NCI-H226 (cell line): Measurements from ENCODE around the gene CDH4.

Experiments used
- DNase-seq: peaks from one replicate; pipeline ENCODE4 v3.0.0-alpha.2; 2015

Gene CDH4

DNA sequence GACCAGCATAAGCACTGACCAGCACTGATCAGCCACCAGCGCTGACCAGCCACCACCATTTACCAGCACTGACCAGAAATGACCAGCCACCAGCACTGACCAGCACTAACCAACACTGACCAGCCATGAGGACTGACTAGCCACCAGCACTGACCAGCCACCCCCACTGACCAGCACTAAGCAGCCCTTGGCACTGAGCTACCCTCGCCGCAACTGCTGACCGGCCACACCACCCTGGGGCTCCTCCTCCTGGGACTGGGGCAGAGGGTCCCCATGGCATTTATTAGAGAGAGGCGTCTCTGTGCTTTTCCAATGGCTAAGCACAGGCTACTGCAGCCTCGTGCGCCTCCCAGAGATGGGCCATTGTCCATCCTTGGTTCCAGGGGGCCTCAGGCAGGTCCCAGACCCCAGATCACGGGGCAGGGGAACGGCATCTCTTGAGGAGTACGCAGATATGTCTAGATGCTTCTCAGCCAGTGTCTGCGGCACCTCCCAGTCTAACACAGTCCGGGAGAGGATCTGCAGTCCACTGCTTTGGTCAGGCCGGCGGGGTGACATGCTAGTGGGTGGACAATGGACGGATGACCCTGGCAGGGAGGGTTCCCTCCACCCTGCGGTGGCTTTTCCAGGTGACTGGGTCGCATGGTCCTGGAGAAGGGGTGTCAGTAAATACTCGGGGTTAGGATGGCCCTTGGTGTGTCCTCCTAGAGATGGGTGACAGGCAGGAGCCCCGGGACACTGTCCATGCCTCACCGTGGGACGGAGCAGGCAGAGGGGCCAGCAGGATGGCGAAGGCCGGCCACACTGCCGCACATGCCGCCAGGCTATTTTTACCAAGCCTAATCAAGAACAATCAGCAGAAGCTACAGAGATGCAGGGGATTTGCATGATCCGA, 645.6 kb downstream of the CDH4 start:
- DNase-seq, result no peak

- no peak for DNase-seq
Observed at GRCh38 chr20:61898405-61898804, 646.3 kb downstream of the CDH4 start.

DNA sequence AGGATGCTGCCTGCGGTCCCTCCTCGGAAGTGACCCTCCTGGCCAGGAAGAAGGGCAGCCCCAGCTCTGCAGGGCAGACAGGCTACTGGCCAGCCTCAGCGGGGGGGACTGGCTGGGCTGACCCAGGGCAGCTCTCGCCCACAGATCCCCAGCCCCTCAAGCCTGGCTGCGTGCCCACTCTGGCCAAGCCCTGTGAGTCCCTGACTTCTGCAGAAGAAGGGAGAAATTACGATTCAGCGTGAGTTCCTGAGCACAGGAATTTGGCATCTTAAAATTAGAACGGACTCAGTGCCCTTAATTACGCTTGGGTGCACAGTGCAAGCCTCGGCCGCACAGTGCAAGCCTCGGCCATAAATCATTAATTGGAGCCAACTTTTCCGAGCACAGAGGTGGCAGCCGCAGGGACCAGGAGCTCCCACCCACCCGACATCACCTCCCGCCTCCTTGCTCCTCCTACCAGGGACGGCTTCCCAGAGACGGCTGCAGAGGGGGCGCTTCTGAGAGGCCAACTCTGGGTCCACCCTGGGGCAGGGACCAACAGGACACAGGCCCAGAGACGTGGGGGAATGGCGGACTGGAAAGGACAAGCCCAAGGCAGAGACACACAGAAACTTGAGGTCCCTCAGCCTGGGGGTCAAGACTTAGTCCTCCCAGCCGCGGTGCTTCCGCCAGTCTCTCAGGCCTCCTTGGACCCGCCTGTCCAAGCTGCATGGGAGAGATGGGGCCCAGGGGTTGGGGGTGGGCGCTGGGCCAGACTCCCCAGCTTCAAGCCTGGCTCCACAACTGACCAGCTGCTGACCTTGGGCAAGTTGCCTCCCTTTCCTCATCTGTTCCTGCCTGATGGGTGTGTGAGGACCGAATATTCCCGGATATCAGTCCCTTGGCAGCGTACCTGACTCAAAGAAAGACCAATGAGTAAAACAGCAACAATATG, 648.2 kb downstream of the CDH4 start:
- no peak for DNase-seq

- DNase-seq, result no peak
Observed at GRCh38 chr20:61900945-61901293, 648.9 kb downstream of the CDH4 start.

GRCh38 chr20:61901392-61902220, 649.5 kb downstream of the CDH4 start:
- DNase-seq, result no peak

GRCh38 chr20:61902221-61902869, 650.3 kb downstream of the CDH4 start:
- no peak for DNase-seq

- DNase-seq, result no peak
Observed at GRCh38 chr20:61903575-61904340, 651.7 kb downstream of the CDH4 start.

DNA sequence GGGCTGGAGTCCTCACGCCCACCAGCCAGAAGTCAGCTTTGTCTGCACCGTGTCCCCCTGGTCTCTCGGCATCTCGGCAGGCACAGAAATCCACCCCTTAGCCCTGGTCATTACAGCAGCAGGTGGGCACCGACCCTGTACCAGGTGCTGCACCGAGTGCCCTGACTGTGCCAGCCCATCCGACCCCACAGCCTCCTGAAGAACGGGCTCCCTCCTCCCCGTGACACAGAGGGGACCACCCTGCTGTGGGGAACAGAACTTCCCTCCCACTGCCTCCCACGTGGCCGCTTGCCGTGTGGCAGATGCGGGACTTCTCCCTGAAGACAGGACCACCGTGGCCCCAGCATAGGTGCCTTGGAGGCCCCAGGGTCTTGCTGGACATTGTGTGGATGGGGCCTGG, 652.4 kb downstream of the CDH4 start:
- DNase-seq, result no peak

DNA sequence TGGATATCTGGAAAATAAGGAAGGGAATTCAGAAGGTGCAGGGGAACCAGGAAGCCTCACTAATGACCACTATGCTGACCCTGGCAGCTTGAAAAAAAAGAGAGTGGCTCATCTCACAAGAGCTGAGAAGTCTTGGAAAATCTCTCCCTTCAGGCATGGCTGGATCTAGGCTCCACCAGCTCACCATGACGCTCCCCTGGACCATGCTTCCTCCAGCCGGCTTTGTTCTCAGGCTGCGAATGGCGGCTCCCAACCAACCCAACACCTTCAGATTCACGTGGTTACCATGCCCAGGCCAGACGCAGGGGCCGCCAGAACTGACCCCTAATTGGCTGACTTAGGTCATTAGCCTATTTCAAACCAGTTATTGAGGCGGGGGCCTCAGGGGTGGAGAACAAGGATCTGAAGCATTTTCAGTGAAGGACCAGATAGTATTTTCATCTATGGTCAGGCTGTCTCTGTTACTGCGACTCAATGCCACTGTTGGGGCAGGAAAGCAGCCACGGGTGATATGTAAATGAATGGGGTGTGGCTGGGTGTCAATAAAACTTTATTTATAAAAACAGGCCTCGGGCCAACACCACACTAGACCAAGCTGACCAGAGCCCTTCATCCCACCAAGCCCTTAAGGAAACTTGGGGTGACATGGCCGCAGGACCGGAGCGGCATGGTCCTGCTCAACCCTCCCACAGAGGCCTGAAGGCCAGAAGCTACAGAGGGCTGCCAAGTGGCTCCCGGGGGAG, 653.9 kb downstream of the CDH4 start:
- DNase-seq, result no peak

DNA sequence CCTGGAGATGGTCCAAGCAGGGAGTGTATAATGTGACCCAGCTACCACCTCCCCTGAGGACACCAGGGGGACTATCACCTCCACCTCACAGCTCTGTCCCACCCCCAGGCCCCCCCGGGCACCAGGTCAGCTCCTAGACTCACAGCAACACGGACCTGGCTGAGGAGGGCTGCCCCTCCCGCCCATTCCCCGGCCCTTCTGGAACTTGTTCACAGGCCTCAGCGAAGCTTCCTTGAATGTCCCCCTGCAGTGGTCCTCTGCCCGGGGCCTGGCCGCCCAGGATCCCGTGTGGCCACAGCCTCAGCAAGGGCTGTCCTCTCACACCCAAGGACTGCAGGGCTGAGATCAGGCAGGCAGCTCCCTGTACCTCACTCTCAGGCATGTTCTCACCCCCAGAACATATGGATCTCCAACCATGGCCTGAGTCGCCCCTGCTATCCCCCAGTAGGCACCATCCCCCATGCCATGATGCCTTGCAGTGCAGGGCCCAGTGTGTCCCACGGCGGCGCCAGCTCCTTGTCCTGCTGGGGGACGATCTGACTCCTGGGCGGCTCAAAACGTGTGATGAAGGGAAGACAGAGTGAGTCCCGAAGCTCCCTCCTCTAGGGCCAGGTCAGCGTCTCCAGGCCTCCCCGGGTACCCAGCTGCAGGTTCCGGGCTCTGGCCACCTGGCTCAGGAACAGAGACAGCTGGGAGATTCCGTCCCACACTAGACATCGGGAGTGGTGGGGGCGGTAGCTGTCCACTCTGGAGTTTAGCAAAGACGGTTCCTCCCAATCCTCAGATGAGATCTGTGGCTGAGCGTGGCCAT, 655.2 kb downstream of the CDH4 start:
- DNase-seq, result no peak

- no peak for DNase-seq
Observed at GRCh38 chr20:61908057-61909026, 656.3 kb downstream of the CDH4 start.

- DNase-seq, result no peak
Observed at GRCh38 chr20:61909028-61909427, 657.0 kb downstream of the CDH4 start.

- no peak for DNase-seq
Observed at GRCh38 chr20:61909821-61910220, 657.8 kb downstream of the CDH4 start.

DNA sequence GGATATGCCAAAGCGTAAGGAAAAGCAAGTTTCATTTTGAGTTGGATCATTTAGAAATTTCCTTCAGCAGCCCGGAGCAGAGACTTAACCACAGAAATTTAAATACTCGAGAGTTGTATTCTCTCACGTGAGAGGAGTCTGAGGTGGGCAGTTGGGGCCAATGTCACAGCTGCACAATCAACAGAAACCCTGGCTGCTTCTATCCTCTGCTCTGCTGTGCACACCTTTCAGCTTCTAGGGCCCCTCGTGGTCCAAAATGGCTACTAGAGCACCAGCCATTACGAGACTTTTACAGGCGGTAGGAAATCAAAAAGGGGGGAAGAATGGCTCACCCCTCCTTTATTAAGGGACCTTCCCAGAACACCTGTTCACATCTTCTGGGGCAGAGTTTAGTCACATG, 659.8 kb downstream of the CDH4 start:
- DNase-seq, result no peak

GRCh38 chr20:61912665-61913422, 660.8 kb downstream of the CDH4 start:
- no peak for DNase-seq

DNA sequence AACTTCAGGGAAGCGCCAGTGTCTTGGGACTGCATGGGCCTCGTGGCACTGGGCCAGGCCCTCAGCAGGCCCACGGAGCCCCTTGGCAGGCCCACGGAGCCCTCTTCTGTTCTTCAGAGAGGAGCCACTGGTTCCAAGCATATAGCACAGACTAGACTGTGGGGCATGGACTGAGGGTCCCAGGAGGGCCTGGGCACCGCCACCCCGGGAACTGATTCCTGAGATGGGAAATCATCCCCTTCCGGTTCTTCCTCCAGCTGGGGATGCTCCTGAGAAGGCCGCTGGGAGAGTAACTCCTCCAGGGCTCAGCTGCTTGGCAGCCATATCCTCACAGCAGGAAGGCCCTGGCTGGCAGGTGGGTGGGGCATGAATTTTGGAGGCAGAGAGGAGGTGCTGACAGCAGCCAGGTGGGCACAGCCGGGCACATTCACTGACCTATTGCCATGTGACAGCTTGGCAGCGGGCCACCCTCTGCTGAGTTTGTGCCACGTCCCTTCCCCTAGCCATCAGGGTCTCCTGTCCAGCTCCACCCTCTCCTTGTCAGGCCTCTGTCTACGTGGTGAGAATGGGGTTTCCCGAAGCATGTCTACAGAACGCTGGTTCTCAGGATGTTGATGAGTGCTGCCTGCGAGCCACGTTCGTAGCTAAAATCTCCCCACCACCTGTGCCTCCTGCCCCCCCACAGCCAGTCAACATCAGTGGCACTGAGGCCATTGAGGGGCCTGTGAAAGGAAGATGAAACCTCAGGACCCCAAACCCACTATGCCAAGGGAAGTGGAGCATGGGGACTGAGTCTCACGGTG, 661.6 kb downstream of the CDH4 start:
- no peak for DNase-seq

GRCh38 chr20:61915101-61915500, 663.0 kb downstream of the CDH4 start:
- no peak for DNase-seq
